Skin epidermis (tissue), 12 donors: ENCODE measurements around the gene REV3L.

ENCODE experiments used
- H3K27ac ChIP-seq, 21 experiments: fragments of 200-600 bp; sonication (generic) in 11 of 21; one replicate each; pipeline ENCODE4 v1.5.0; 2020; ENCODE audit warnings: mild to moderate bottlenecking in 3 of 21, inconsistent platforms in 2 of 21, moderate library complexity in 2 of 21
- H3K4me3 ChIP-seq, 7 experiments: fragments of 200-600 bp; sonication (generic) in 2 of 7; one replicate each; pipeline ENCODE4 v1.5.0; 2020; ENCODE audit warnings: inconsistent platforms in 2 of 7, mild to moderate bottlenecking in 2 of 7, moderate library complexity in 1 of 7

REV3L gene

GRCh38 chr6:111430605-111431376 is 52.2 kb downstream of the REV3L start:
- Histone ChIP-seq H3K4me3 (no peak overlapping the region), H3K27ac (no peak overlapping the region)

GRCh38 chr6:111429571-111429970 is 53.4 kb downstream of the REV3L start:
- Histone ChIP-seq H3K27ac (no peak overlapping the region), H3K4me3 (no peak overlapping the region)

GRCh38 chr6:111428811-111429210 is 54.2 kb downstream of the REV3L start:
- no peak overlapping the region for H3K27ac ChIP-seq
- no peak overlapping the region for H3K4me3 ChIP-seq

GRCh38 chr6:111427341-111428116 is 55.5 kb downstream of the REV3L start:
- peak overlapping the region in 1 of 21 experiments; percentile 28 for H3K27ac ChIP-seq

GRCh38 chr6:111423960-111424846 is 58.8 kb downstream of the REV3L start:
- no peak overlapping the region for H3K4me3 ChIP-seq
- peak overlapping the region in 2 of 21 experiments; percentile 14 to 37 for H3K27ac ChIP-seq

More at GRCh38 chr6:111427341-111428116, 55.5 kb downstream of the REV3L start:
- H3K4me3 ChIP-seq: no peak overlapping the region

GRCh38 chr6:111423055-111423633 is 59.9 kb downstream of the REV3L start:
- Histone ChIP-seq H3K4me3 (no peak overlapping the region), H3K27ac (no peak overlapping the region)

GRCh38 chr6:111418971-111419693 is 63.9 kb downstream of the REV3L start:
- no peak overlapping the region for H3K4me3 ChIP-seq
- peak overlapping the region in 2 of 21 experiments; percentile 2 to 10 for H3K27ac ChIP-seq

GRCh38 chr6:111417946-111418345 is 65.1 kb downstream of the REV3L start:
- H3K27ac ChIP-seq: peak overlapping the region in 1 of 21 experiments; percentile 7
- H3K4me3 ChIP-seq: no peak overlapping the region

- Histone ChIP-seq H3K4me3 (no peak overlapping the region), H3K27ac (peak overlapping the region in 2 of 21 experiments; percentile 3 to 23)
These were observed 65.8 kb downstream of the REV3L start for GRCh38 chr6:111417181-111417585.

GRCh38 chr6:111416529-111416928 is 66.5 kb downstream of the REV3L start:
- Histone ChIP-seq H3K27ac (peak overlapping the region in 2 of 21 experiments; percentile 3 to 23), H3K4me3 (no peak overlapping the region)

GRCh38 chr6:111414373-111414772 is 68.6 kb downstream of the REV3L start:
- H3K27ac ChIP-seq: no peak overlapping the region
- no peak overlapping the region for H3K4me3 ChIP-seq

GRCh38 chr6:111411978-111412566 is 70.9 kb downstream of the REV3L start:
- Histone ChIP-seq H3K27ac (peak overlapping the region in 1 of 21 experiments; percentile 39), H3K4me3 (no peak overlapping the region)

- Histone ChIP-seq H3K4me3 (no peak overlapping the region), H3K27ac (peak overlapping the region in 5 of 21 experiments; percentile 6 to 18 (median 11))
These were observed 72.0 kb downstream of the REV3L start for GRCh38 chr6:111411046-111411445.

GRCh38 chr6:111410371-111410770 is 72.6 kb downstream of the REV3L start:
- Histone ChIP-seq H3K27ac (peak overlapping the region in 4 of 21 experiments; percentile 6 to 16 (median 10)), H3K4me3 (no peak overlapping the region)

- Histone ChIP-seq H3K4me3 (no peak overlapping the region), H3K27ac (peak overlapping the region in 2 of 21 experiments; percentile 20 to 30)
These were observed 73.6 kb downstream of the REV3L start for GRCh38 chr6:111409430-111409829.

- Histone ChIP-seq H3K4me3 (no peak overlapping the region), H3K27ac (peak overlapping the region in 2 of 21 experiments; percentile 5 to 23)
These were observed 75.3 kb downstream of the REV3L start for GRCh38 chr6:111407686-111408085.

GRCh38 chr6:111406200-111406721 is 76.8 kb downstream of the REV3L start:
- H3K27ac ChIP-seq: peak overlapping the region in 2 of 21 experiments; percentile 30 to 40

GRCh38 chr6:111403388-111403787 is 79.6 kb downstream of the REV3L start:
- H3K4me3 ChIP-seq: no peak overlapping the region
- no peak overlapping the region for H3K27ac ChIP-seq

More at GRCh38 chr6:111406200-111406721, 76.8 kb downstream of the REV3L start:
- no peak overlapping the region for H3K4me3 ChIP-seq
